Measurements from ENCODE around the gene SRGAP1. TPM values are rescaled to one million over a fixed set of nuclear protein-coding genes. Genes with fewer than 3 reads are reported as not detected.

The SRGAP1 gene
- polyA plus RNA-seq, 6 donors from 2014 or later = 0.01 to 0.26 (median 0.05) TPM

- Mint-ChIP-seq H3K36me3 (no peaks in the 10 kb centered on the region), H3K27ac (no peak overlapping the region)
Observed at GRCh38 chr12:63922474-63922873, 78.0 kb downstream of the SRGAP1 start.

GRCh38 chr12:63924781-63925180 lies 80.3 kb downstream of the SRGAP1 start:
- H3K9me3 Mint-ChIP-seq = no peaks in the 10 kb centered on the region
- H3K4me3 Mint-ChIP-seq = no peak overlapping the region
- no peak overlapping the region for H3K27ac Mint-ChIP-seq
- no peak for DNase-seq
- H3K4me1 Mint-ChIP-seq = no peaks in the 10 kb centered on the region
- no peaks in the 10 kb centered on the region for H3K27me3 Mint-ChIP-seq
- H3K36me3 Mint-ChIP-seq = no peaks in the 10 kb centered on the region
- no peak for ATAC-seq (ENCODE audit: low read depth in 2 of 2)

More at GRCh38 chr12:63922474-63922873, 78.0 kb downstream of the SRGAP1 start:
- ATAC-seq (ENCODE audit: low read depth in 2 of 2) (no peak), DNase-seq (no peak)
- H3K9me3 Mint-ChIP-seq = no peaks in the 10 kb centered on the region
- no peak overlapping the region for H3K4me3 Mint-ChIP-seq
- no peaks in the 10 kb centered on the region for H3K27me3 Mint-ChIP-seq
- no peaks in the 10 kb centered on the region for H3K4me1 Mint-ChIP-seq

GRCh38 chr12:63927511-63927910 lies 83.0 kb downstream of the SRGAP1 start:
- H3K36me3 Mint-ChIP-seq = no peaks in the 10 kb centered on the region
- no peaks in the 10 kb centered on the region for H3K9me3 Mint-ChIP-seq
- H3K27me3 Mint-ChIP-seq = no peaks in the 10 kb centered on the region
- no peak overlapping the region for H3K4me3 Mint-ChIP-seq
- no peaks in the 10 kb centered on the region for H3K4me1 Mint-ChIP-seq
- DNase-seq (no peak), ATAC-seq (ENCODE audit: low read depth in 2 of 2) (no peak)
- no peak overlapping the region for H3K27ac Mint-ChIP-seq

- Mint-ChIP-seq H3K27me3 (no peaks in the 10 kb centered on the region), H3K4me3 (no peak overlapping the region), H3K4me1 (no peaks in the 10 kb centered on the region), H3K9me3 (no peaks in the 10 kb centered on the region), H3K27ac (no peak overlapping the region), H3K36me3 (no peaks in the 10 kb centered on the region)
- no peak for ATAC-seq (ENCODE audit: low read depth in 2 of 2)
- DNase-seq = no peak
Observed at GRCh38 chr12:63928305-63928704, 83.8 kb downstream of the SRGAP1 start.

- no peak overlapping the region for H3K27ac Mint-ChIP-seq
- H3K27me3 Mint-ChIP-seq = peaks cover 0 to 6% (median 5%) of the 10 kb centered on the region in 3 donors
- DNase-seq (no peak), ATAC-seq (ENCODE audit: low read depth in 2 of 2) (no peak)
- H3K9me3 Mint-ChIP-seq = no peaks in the 10 kb centered on the region
- no peaks in the 10 kb centered on the region for H3K36me3 Mint-ChIP-seq
- H3K4me3 Mint-ChIP-seq = no peak overlapping the region
- H3K4me1 Mint-ChIP-seq = no peaks in the 10 kb centered on the region
Observed at GRCh38 chr12:63929426-63929825, 84.9 kb downstream of the SRGAP1 start.

- ATAC-seq (ENCODE audit: low read depth in 2 of 2) (no peak), DNase-seq (no peak)
- peaks cover 0 to 10% (median 9%) of the 10 kb centered on the region in 3 donors for H3K27me3 Mint-ChIP-seq
- no peak overlapping the region for H3K4me3 Mint-ChIP-seq
- no peak overlapping the region for H3K27ac Mint-ChIP-seq
- H3K4me1 Mint-ChIP-seq = no peaks in the 10 kb centered on the region
- H3K9me3 Mint-ChIP-seq = peaks cover 0 to 2% (median 0%) of the 10 kb centered on the region in 7 donors
- no peaks in the 10 kb centered on the region for H3K36me3 Mint-ChIP-seq
Observed at GRCh38 chr12:63930971-63931370, 86.5 kb downstream of the SRGAP1 start.

- no peak overlapping the region for H3K4me3 Mint-ChIP-seq
- no peaks in the 10 kb centered on the region for H3K36me3 Mint-ChIP-seq
- H3K27me3 Mint-ChIP-seq = peaks cover 0 to 10% (median 9%) of the 10 kb centered on the region in 3 donors
- H3K9me3 Mint-ChIP-seq = peaks cover 0 to 2% (median 0%) of the 10 kb centered on the region in 7 donors
- no peak for DNase-seq
- no peak overlapping the region for H3K27ac Mint-ChIP-seq
- ATAC-seq (ENCODE audit: low read depth in 2 of 2) = no peak
- H3K4me1 Mint-ChIP-seq = no peaks in the 10 kb centered on the region
Observed at GRCh38 chr12:63931703-63932102, 87.2 kb downstream of the SRGAP1 start.

GRCh38 chr12:63934936-63935335 lies 90.4 kb downstream of the SRGAP1 start:
- Mint-ChIP-seq H3K27me3 (peaks cover 0 to 10% (median 9%) of the 10 kb centered on the region in 3 donors), H3K36me3 (no peaks in the 10 kb centered on the region), H3K27ac (no peak overlapping the region), H3K9me3 (peaks cover 0 to 2% (median 0%) of the 10 kb centered on the region in 7 donors), H3K4me1 (no peaks in the 10 kb centered on the region), H3K4me3 (no peak overlapping the region)
- no peak for DNase-seq
- ATAC-seq (ENCODE audit: low read depth in 2 of 2) = no peak

GRCh38 chr12:63935361-63935760 lies 90.9 kb downstream of the SRGAP1 start:
- Mint-ChIP-seq H3K36me3 (no peaks in the 10 kb centered on the region), H3K27ac (no peak overlapping the region), H3K27me3 (peaks cover 0 to 10% (median 9%) of the 10 kb centered on the region in 3 donors), H3K4me3 (no peak overlapping the region), H3K4me1 (no peaks in the 10 kb centered on the region), H3K9me3 (peaks cover 0 to 2% (median 0%) of the 10 kb centered on the region in 7 donors)
- no peak for DNase-seq
- ATAC-seq (ENCODE audit: low read depth in 2 of 2) = no peak

GRCh38 chr12:63937378-63938316 lies 93.1 kb downstream of the SRGAP1 start:
- no peak for DNase-seq
- Mint-ChIP-seq H3K4me3 (no peak overlapping the region), H3K36me3 (no peaks in the 10 kb centered on the region), H3K27me3 (peaks cover 0 to 10% (median 9%) of the 10 kb centered on the region in 3 donors), H3K9me3 (peaks cover 0 to 2% (median 0%) of the 10 kb centered on the region in 7 donors), H3K27ac (no peak overlapping the region), H3K4me1 (no peaks in the 10 kb centered on the region)
- no peak for ATAC-seq (ENCODE audit: low read depth in 2 of 2)

- no peak overlapping the region for H3K4me3 Mint-ChIP-seq
Observed at GRCh38 chr12:63940310-63941005, 96.0 kb downstream of the SRGAP1 start.

GRCh38 chr12:63941166-63941800 lies 96.8 kb downstream of the SRGAP1 start:
- no peaks in the 10 kb centered on the region for H3K9me3 Mint-ChIP-seq
- DNase-seq (no peak), ATAC-seq (ENCODE audit: low read depth in 2 of 2) (no peak)
- H3K27ac Mint-ChIP-seq = no peak overlapping the region
- H3K4me1 Mint-ChIP-seq = peaks cover 2 to 10% (median 7%) of the 10 kb centered on the region in 3 donors
- no peaks in the 10 kb centered on the region for H3K27me3 Mint-ChIP-seq
- no peak overlapping the region for H3K4me3 Mint-ChIP-seq
- no peaks in the 10 kb centered on the region for H3K36me3 Mint-ChIP-seq

More at GRCh38 chr12:63940310-63941005, 96.0 kb downstream of the SRGAP1 start:
- Mint-ChIP-seq H3K4me1 (peaks cover 2 to 7% (median 7%) of the 10 kb centered on the region in 3 donors), H3K36me3 (no peaks in the 10 kb centered on the region), H3K9me3 (no peaks in the 10 kb centered on the region), H3K27ac (no peak overlapping the region), H3K27me3 (no peaks in the 10 kb centered on the region)
- DNase-seq (no peak), ATAC-seq (ENCODE audit: low read depth in 2 of 2) (no peak)

- DNase-seq (no peak), ATAC-seq (ENCODE audit: low read depth in 2 of 2) (no peak)
- peak overlapping the region in 1 of 6 donors; percentile 72 for H3K27ac Mint-ChIP-seq
- no peaks in the 10 kb centered on the region for H3K36me3 Mint-ChIP-seq
- no peaks in the 10 kb centered on the region for H3K27me3 Mint-ChIP-seq
- peaks cover 2 to 10% (median 7%) of the 10 kb centered on the region in 3 donors for H3K4me1 Mint-ChIP-seq
- no peaks in the 10 kb centered on the region for H3K9me3 Mint-ChIP-seq
- H3K4me3 Mint-ChIP-seq = no peak overlapping the region
Observed at GRCh38 chr12:63941879-63942278, 97.4 kb downstream of the SRGAP1 start.
